Prostate gland (tissue), 2 donors: ENCODE data around the gene SET.

Source experiments
- POLR2A ChIP-seq: fragments of 450-650 bp; IDR thresholded peaks from one replicate; pipeline ENCODE4 v1.6.1; 2016; ENCODE audit warnings: antibody characterized with exemption, mild to moderate bottlenecking
- TF ChIP-seq, protein P1 (sequence below), 4 experiments: fragments of 200-600 bp in 2 of 4; fragments of 450-650 bp in 2 of 4; sonication (generic) in 2 of 4; IDR thresholded peaks; 1 replicate in 3 of 4; 2 replicates in 1 of 4; pipeline ENCODE4 v1.5.1; 2016 to 2019; ENCODE audit warnings: antibody characterized with exemption in 4 of 4, mild to moderate bottlenecking in 2 of 4, moderate library complexity in 2 of 4

DNA sequence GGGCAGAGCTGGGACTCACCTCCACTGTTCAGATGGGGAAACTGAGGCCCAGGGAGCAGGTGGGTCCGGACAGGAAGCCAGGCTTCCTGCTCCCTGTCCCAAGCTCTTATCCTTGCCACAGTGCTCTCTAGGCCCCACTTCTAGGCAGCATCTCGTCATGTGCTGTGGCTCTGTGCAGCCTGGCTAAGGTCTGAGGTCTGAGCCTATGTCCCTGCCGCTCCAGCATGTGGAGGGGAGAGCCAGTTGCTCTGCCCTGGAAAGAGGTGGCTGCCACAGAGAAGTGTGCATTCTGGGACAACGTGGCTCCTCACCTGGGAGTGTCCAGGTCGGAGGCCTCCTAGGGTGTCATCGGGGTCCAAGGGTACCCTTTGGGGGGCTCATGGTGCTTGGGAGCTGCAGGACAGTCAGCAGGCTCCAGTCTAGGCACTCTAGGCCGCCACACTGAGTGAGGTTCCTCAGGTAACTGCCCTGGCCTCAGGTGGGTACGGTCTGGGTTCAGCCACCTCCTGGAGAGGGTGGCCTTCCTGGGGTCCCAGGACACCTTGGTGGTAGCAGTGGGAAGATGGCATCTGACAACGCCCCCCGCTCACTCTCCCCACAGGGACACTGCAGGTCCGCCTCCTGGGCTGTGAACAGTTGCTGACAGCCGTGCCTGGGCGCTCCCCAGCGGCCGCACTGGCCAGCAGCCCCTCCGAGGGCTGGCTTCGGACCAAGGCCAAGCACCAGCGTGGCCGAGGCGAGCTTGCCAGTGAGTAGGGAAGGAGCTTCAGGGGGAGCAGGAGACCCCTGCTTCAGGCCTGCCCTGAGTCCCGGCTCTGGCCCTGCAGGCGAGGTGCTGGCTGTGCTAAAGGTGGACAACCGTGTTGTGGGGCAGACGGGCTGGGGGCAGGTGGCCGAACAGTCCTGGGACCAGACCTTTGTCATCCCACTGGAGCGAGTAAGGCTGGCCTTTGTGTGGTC, 23.7 kb downstream of the SET start:
- TF ChIP-seq POLR2A, result no peak
- TF ChIP-seq, protein P1, sequence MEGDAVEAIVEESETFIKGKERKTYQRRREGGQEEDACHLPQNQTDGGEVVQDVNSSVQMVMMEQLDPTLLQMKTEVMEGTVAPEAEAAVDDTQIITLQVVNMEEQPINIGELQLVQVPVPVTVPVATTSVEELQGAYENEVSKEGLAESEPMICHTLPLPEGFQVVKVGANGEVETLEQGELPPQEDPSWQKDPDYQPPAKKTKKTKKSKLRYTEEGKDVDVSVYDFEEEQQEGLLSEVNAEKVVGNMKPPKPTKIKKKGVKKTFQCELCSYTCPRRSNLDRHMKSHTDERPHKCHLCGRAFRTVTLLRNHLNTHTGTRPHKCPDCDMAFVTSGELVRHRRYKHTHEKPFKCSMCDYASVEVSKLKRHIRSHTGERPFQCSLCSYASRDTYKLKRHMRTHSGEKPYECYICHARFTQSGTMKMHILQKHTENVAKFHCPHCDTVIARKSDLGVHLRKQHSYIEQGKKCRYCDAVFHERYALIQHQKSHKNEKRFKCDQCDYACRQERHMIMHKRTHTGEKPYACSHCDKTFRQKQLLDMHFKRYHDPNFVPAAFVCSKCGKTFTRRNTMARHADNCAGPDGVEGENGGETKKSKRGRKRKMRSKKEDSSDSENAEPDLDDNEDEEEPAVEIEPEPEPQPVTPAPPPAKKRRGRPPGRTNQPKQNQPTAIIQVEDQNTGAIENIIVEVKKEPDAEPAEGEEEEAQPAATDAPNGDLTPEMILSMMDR (IDR thresholded peaks at IDR 0.05), result no peak
